Transverse colon (tissue), 4 donors: ENCODE results near the gene USP46. TPM values are rescaled to one million over a fixed set of nuclear protein-coding genes. Genes with fewer than 3 reads are reported as not detected.
A peak's percentile ranks its signal among the peaks of the same experiment; 100 is the strongest.

Experiments used
- DNase-seq: peaks from one replicate; pipeline ENCODE4 v3.0.0-alpha.2; 2019
- H3K27ac ChIP-seq, 4 donors: fragments of 200-600 bp; sonication (generic); 2 replicates each; pipeline ENCODE4 v1.5.1; 2016 to 2018; ENCODE audit warnings: inconsistent platforms in 4 of 4
- H3K27me3 ChIP-seq: fragments of 200-600 bp; sonication (generic); 2 replicates; pipeline ENCODE4 v1.5.1; 2017; ENCODE audit warnings: inconsistent platforms
- H3K36me3 ChIP-seq, 4 donors: fragments of 200-600 bp; sonication (generic); 2 replicates each; pipeline ENCODE4 v1.5.1; 2017 to 2019; ENCODE audit warnings: inconsistent platforms in 4 of 4
- H3K4me1 ChIP-seq, 4 donors: fragments of 200-600 bp; sonication (generic); 2 replicates each; pipeline ENCODE4 v1.5.1; 2017 to 2020; ENCODE audit warnings: inconsistent platforms in 4 of 4
- H3K4me3 ChIP-seq, 4 donors: fragments of 200-600 bp; sonication (generic); 1 replicate in 1 of 4; 2 replicates in 3 of 4; pipeline versions ENCODE4 v1.5.1 to v1.6.1; 2017 to 2019; ENCODE audit warnings: inconsistent platforms in 4 of 4
- H3K9me3 ChIP-seq, 2 donors: fragments of 200-600 bp; sonication (generic); 2 replicates each; pipeline ENCODE4 v1.5.1; 2017 to 2019; ENCODE audit warnings: inconsistent platforms in 2 of 2
- EP300 ChIP-seq: sonication (generic); formaldehyde crosslinking; IDR thresholded peaks from one replicate; pipeline ENCODE4 v1.6.1; 2017; ENCODE audit warnings: antibody characterized with exemption, low read depth
- POLR2A ChIP-seq: fragments of 450-650 bp; IDR thresholded peaks from one replicate; pipeline ENCODE4 v1.6.1; 2016; ENCODE audit warnings: antibody characterized with exemption, mild to moderate bottlenecking, moderate library complexity
- POLR2AphosphoS5 ChIP-seq, 3 donors: sonication (generic); formaldehyde crosslinking; IDR thresholded peaks; one replicate each; pipeline ENCODE4 v1.6.1; 2016; ENCODE audit warnings: antibody characterized with exemption in 3 of 3
- WGBS, 2 donors: methylation state at CpG; one replicate each; pipeline ENCODE4 v1.1.5; 2018; ENCODE audit warnings: low coverage in 1 of 2; 5-methylcytosine and 5-hydroxymethylcytosine counted together
- in situ Hi-C, 4 donors: fragments of 200-750 bp; cut with MboI; loops; one replicate each; pipeline versions ENCODE4 v1.15.0 to v1.15.1; 2017; ENCODE audit warnings: low sequenced_read_pairs in 3 of 4, low pct_ligation_motif_present in 1 of 4, low pct_unique_long_range_greater_than_20kb in 1 of 4
- intact Hi-C: fragments of 100-400 bp; cut with DNase I; formaldehyde crosslinking; loops from one replicate; pipeline ENCODE4 v1.15.1; 2023; ENCODE audit warnings: low total_unique reads
- total RNA-seq, 4 donors: library from RNA; depleted of rRNA; stranded (reverse); fragments of >200 nt; gene quantifications; one replicate each; pipeline ENCODE4 v1.1.0, GENCODE V29; 2016
- TF ChIP-seq, protein P1 (sequence below), 5 experiments: fragments of 200-600 bp in 3 of 5; fragments of 450-650 bp in 2 of 5; sonication (generic) in 3 of 5; IDR thresholded peaks; 1 replicate in 2 of 5; 2 replicates in 3 of 5; pipeline ENCODE4 v1.5.1; 2016 to 2017; ENCODE audit warnings: antibody characterized with exemption in 5 of 5, inconsistent platforms in 3 of 5, mild to moderate bottlenecking in 2 of 5, moderate library complexity in 1 of 5

Gene USP46, protein sequence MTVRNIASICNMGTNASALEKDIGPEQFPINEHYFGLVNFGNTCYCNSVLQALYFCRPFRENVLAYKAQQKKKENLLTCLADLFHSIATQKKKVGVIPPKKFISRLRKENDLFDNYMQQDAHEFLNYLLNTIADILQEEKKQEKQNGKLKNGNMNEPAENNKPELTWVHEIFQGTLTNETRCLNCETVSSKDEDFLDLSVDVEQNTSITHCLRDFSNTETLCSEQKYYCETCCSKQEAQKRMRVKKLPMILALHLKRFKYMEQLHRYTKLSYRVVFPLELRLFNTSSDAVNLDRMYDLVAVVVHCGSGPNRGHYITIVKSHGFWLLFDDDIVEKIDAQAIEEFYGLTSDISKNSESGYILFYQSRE
- total RNA-seq: 1 to 10 TPM; 6.0 to 7.6 (median 6.8) TPM

DNA sequence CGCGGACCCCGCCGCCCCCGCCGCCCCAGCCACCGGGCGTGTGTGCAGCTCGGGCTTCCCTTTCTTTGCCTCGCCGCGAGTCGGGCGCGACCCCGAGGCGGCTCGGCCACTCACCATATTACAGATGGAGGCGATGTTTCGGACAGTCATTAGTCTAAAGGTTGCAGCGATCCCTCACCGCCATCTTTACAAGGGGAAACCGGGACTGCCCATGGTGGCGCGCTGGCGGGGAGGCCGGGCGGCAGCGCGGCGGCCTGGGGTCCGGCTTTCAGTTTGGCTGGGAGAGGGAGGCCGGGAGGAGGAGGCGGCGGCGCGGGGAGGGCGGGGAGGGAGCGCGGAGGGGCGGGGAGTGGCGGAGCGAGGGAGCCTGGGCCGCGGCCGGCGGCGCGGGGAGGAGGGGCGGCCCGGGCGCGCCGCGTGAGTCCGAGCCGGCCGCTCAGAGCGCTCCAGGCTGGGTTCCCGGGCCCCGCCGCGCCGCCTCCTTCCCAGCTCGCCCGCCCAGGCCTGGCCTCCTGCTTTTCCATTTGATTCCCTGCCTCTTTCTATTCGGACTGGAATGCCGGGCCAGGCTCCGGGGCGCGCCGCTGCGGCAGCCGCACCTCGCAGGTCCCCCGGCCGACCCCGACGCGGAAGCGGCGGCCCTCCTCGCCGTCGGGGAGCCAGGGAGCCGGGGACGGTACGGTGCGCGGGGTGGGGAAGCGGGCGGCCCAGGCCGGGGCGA lies at the start of gene USP46:
Gene USP46 (minus strand): TSS at position 301 of the 721 bp plus-strand sequence. CDS start 151 bp downstream, at position 150.
- TF ChIP-seq POLR2AphosphoS5 (IDR thresholded peaks at IDR 0.05): peak in 2 of 3 donors; percentile 27 to 47
- TF ChIP-seq, protein P1, sequence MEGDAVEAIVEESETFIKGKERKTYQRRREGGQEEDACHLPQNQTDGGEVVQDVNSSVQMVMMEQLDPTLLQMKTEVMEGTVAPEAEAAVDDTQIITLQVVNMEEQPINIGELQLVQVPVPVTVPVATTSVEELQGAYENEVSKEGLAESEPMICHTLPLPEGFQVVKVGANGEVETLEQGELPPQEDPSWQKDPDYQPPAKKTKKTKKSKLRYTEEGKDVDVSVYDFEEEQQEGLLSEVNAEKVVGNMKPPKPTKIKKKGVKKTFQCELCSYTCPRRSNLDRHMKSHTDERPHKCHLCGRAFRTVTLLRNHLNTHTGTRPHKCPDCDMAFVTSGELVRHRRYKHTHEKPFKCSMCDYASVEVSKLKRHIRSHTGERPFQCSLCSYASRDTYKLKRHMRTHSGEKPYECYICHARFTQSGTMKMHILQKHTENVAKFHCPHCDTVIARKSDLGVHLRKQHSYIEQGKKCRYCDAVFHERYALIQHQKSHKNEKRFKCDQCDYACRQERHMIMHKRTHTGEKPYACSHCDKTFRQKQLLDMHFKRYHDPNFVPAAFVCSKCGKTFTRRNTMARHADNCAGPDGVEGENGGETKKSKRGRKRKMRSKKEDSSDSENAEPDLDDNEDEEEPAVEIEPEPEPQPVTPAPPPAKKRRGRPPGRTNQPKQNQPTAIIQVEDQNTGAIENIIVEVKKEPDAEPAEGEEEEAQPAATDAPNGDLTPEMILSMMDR (IDR thresholded peaks at IDR 0.05): no peak
- peak within 1 kb of the TSS; percentile 94 to 98 (median 98) for H3K27ac ChIP-seq
- intact Hi-C loops: loop anchor here (5.0 kb wide), 1 partner anchor 63 kb away; no protein-coding TSS in a partner anchor
- peaks cover 0 to 30% (median 9%) of the 10 kb centered on the region in 4 donors for H3K4me1 ChIP-seq
- peak within 1 kb of the TSS; percentile 65 to 99 (median 89) for H3K4me3 ChIP-seq
- 1% methylated on average over 62 of the region's 94 CpGs; no CpG with 5 or more reads in 1 of the 2 donors for WGBS, 2 donors
- in situ Hi-C loops: loop anchor here in 1 of 4 donors (25.0 kb wide), 1 partner anchor 97 kb away; no protein-coding TSS in a partner anchor
- no peaks in the 10 kb centered on the region for H3K36me3 ChIP-seq
- no peaks in the 10 kb centered on the region for H3K9me3 ChIP-seq
- DNase-seq: peak; percentile 82
- H3K27me3 ChIP-seq: no peaks in the 10 kb centered on the region

DNA sequence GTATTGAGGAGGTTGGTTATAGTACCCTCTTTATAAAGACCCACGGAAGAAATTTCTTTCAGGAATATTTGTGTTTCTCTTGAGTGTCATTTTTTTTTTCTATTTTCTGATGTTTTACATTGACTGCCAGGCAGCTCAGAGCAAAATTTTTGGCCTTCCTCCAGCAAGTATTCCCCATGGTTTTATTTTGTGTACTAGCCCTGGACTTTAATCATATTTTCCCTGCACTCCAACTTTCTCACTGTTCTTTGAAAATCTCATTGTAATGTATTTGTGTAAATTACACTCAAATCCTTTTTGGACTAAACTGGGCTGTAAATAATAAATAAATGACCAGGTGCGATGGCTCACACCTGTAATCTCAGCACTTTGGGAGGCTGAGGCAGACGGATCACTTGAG lies 45.6 kb upstream of the USP46 start:
- DNase-seq: no peak
- Histone ChIP-seq H3K36me3 (no peaks in the 10 kb centered on the region), H3K27ac (no peak overlapping the region), H3K4me3 (no peak overlapping the region), H3K4me1 (no peaks in the 10 kb centered on the region), H3K27me3 (no peaks in the 10 kb centered on the region), H3K9me3 (no peaks in the 10 kb centered on the region)
- 84 to 89% methylated on average over 1 to 3 of the region's 3 CpGs for WGBS, 2 donors
- intact Hi-C loops (no loop called here), in situ Hi-C loops (loop anchor here in 1 of 4 donors (25.0 kb wide), 1 partner anchor 658 kb away; the partner anchor contains the start of gene SCFD2)
- TF ChIP-seq POLR2A (no peak), EP300 (no peak), POLR2AphosphoS5 (IDR thresholded peaks at IDR 0.05) (no peak)
- TF ChIP-seq, protein P1 (IDR thresholded peaks at IDR 0.05): no peak

DNA sequence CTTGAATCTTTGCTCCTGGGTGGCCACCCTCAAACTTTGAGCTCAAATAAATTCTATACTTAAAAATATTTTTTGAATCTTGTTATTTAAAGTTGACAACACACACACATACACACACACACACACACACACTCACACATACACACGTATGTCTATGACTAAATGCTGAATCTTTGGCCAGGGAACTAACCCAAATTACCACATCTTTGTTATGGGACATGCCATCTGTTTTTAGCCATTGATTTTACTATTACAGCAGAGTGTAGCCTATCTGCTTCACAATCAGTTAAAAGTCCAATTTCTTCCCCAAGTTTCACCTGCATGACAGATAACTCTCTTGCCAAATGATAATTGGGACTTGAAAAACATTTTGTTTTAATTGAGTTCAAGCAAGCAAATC lies 45.0 kb upstream of the USP46 start:
- 36% methylated on average over 1 of the region's 1 CpG; no CpG with 5 or more reads in 1 of the 2 donors for WGBS, 2 donors
- H3K27me3 ChIP-seq: no peaks in the 10 kb centered on the region
- H3K4me1 ChIP-seq: no peaks in the 10 kb centered on the region
- H3K4me3 ChIP-seq: no peak overlapping the region
- intact Hi-C loops: no loop called here
- in situ Hi-C loops: loop anchor here in 1 of 4 donors (25.0 kb wide), 1 partner anchor 658 kb away; the partner anchor contains the start of gene SCFD2
- TF ChIP-seq, protein P1 (IDR thresholded peaks at IDR 0.05): no peak
- TF ChIP-seq EP300 (no peak), POLR2AphosphoS5 (IDR thresholded peaks at IDR 0.05) (no peak), POLR2A (no peak)
- no peaks in the 10 kb centered on the region for H3K9me3 ChIP-seq
- DNase-seq: no peak
- no peak overlapping the region for H3K27ac ChIP-seq
- H3K36me3 ChIP-seq: no peaks in the 10 kb centered on the region

DNA sequence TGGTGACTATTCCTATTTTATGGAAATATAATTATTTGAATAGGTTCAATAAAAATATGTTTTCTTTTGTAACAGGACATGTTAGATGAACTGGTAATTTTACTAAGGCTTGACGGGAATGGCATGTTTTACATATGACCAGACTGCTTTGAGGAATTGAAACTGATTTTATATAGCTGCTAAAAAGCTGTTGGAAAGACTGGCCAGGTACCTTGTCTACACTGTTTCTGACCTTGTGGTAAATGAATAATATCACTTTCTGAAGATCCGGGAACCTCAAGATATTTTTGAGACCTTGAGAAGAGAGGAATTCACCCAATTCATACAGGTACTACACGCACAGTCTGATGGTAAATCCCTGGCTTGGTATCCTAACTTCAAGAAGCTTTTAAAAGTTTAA lies 42.1 kb upstream of the USP46 start:
- H3K9me3 ChIP-seq: no peaks in the 10 kb centered on the region
- no peak overlapping the region for H3K4me3 ChIP-seq
- H3K27me3 ChIP-seq: no peaks in the 10 kb centered on the region
- H3K36me3 ChIP-seq: no peaks in the 10 kb centered on the region
- in situ Hi-C loops (loop anchor here in 1 of 4 donors (25.0 kb wide), 1 partner anchor 661 kb away; the partner anchor contains the start of gene SCFD2), intact Hi-C loops (no loop called here)
- TF ChIP-seq EP300 (no peak), POLR2AphosphoS5 (IDR thresholded peaks at IDR 0.05) (no peak), POLR2A (no peak)
- TF ChIP-seq, protein P1 (IDR thresholded peaks at IDR 0.05): no peak
- H3K4me1 ChIP-seq: peaks cover 0 to 4% (median 0%) of the 10 kb centered on the region in 4 donors
- DNase-seq: no peak
- WGBS, 2 donors: 76 to 84% methylated on average over 2 to 3 of the region's 3 CpGs
- no peak overlapping the region for H3K27ac ChIP-seq
